Activated CD4-positive, alpha-beta T cell treated with anti-CD3 and anti-CD28 coated beads, Interleukin-10, Interleukin-2, amounts not matched to agents 100 ng/mL and 50 ng/mL, durations not matched to agents 16 hours and 8 hours (primary cell): ENCODE results near the gene KCNQ4.

Source experiments
- DNase-seq: peaks from one replicate; pipeline ENCODE4 v3.0.0-alpha.2; 2020

The KCNQ4 gene

DNA sequence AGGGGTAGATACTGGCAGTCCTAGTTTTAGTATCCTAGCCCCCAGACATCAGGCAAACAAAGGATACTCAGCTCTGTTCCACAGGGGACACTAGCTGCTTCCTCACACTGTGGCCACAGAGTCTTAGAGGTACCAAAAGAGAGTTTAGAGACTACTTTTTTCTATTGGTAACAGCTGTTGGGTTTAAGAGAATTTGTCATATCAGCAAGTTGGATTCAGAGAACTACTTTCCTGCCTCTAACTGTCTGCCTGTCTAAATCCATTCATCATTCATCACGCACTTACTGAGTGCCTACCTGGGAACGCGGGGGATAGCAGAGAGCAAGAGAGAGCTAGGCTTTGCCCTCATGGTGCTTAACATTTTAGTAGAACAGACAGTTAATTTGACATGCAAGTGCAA, 27.1 kb upstream of the KCNQ4 start:
- DNase-seq = no peak

DNA sequence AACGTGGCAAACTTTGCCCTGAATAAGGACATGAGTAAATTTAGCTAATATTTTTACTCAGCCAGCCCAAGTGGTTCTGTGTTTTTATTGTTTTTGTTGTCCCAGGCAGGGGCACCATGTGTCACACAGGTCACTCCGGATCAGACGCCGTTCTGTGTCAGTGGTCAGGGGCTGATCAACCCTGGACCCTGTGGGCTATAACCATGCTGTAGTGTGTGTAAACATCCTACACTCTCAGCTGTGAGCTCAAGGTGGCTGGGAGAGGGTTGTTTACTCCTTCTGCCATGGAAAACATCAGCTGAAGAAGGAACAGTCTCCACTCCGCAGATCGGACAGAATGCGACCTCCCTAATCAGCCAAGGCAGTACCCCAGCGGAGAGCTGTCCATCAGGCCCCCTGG, 26.5 kb upstream of the KCNQ4 start:
- no peak for DNase-seq

DNA sequence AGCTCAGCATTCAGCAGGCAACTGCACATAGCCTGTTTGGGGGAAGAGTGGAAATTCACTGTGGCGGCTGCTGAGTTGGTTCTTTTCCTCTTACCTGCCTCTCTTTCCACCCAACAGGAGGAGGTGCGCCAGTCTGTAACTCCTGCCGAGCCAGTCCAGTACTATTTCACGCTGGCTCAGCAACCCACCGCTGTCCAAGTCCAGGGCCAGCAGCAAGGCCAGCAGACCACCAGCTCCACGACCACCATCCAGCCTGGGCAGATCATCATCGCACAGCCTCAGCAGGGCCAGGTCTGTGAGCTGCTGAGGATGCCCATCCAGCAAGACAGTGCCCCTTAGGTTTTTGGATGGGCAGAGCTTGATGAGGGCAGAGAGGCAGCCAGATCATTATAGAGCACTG, 25.6 kb upstream of the KCNQ4 start:
- no peak for DNase-seq

DNA sequence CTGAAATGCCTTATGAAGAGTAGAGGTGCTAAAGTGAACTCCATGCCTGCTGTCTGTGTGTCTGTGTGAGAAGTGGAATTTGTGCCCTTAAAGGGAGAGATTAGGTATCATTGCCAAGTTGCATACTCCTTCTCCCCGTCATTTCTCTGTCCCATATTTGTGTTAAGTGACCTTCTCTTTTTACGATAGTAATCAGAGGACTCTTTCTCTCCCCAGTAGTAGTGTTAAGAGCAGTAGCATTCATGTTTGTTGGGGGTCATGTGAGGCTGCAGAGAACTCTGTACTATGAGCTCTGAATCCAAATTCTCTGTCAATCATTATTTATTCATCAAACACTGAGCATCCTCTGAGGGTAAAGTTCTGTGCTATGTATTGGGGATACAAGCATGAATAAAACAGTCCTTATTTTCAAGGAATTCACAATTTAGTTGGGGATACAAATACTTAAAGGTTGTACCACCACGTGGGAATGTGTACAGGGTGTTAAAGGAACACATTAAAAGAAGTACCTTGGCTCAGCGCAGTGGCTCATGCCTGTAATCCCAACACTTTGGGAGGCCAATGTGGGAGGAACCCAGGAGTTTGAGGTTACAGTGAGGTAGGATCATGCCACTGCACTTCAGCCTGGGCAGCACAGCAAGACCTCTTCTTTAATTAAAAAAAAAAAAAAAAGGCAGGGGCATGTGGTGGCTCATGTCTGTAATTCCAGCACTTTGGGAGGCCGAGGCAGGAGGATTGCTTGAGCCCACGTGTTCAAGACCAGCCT, 24.8 kb upstream of the KCNQ4 start:
- no peak for DNase-seq

DNA sequence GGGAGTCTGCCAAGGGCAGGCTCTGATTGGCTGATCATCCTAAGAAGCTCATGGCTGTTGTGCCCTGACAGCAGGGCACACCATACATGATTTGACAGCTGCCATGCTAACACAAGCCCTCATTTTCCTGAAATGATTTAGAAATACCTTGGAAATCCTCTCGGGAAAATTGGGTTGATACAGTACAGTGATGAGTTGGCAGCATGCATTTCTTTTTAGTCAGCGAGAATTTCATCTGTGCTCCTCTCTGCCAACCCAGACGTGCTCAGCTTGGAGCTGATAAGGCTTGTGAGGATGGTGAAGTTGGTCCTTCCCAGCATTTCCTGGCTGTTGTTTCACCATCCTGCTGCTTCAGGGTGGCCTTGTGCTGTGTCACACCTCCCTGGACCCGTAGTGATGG, 22.6 kb upstream of the KCNQ4 start:
- no peak for DNase-seq

DNA sequence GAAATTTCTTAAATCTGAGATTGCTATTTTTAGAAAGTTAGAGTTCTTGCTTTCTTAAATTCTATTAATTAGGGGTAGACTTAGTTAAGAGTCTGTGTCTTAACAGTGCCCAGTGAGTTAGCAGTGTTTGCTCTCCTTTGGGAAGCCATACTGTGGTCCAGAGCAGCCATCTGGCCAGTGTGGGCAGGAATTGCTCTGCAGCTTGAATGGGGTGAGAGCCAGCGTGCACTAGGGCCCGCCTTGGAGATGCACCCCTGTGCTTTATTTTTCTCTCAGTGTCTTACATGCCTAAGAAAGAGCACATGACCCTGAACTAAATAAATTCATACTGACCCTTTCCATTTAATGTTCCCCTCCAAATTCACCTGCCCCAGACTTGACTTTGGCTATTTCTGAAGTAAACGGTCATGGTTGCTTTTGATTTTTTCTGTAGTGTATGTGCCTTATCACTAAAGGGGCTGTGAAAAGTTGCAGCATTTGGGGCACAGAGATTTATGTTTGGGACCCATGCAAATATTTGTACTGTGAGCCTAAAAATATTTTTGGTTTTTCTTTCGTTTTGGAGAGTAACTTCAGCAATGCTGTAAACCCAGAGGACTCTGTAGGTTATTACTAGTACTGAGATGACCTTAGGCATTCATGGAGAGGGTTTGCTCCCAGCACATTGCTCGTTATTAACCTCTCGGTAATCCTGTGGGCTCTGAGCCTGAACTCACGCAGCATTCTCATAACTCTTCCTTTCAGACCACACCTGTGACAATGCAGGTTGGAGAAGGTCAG, 21.3 kb upstream of the KCNQ4 start:
- DNase-seq = no peak

DNA sequence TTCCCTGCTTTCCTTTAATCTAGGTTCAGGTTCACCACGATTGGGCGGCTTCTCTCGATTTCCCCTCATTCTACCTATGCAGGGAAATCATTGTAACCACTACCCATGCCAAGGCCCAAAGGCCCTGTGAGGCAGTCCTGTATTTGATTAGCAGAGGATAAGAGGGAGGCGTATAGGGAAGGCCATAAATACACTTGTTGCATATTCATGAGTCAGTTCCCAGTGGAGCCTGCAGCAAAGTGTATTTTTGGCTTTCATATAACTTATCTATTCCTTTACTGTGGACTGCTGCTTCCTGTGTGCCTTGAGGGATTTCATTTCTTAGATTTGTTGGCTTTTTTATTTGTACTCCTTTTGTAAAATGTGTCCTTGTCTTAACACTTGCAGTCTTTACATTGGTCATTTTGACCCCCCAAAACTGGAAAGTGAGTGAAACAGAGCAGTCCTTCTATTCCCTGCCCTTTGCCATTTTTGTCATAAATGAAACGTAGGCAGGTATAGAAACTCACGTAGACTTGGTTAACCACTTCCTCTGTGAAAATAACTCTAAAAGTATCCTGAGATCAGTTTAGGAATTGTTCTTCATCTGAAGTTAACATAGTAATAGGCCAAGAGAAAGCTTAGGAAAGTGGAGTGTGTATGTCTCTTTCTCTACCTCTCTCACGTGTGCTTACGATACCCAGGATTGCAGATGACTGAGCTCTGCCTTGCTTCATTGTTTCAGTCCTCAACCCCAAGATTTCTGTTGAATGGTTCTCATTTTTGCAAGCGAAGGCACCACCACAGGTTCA, 19.6 kb upstream of the KCNQ4 start:
- peak; percentile 38 for DNase-seq

DNA sequence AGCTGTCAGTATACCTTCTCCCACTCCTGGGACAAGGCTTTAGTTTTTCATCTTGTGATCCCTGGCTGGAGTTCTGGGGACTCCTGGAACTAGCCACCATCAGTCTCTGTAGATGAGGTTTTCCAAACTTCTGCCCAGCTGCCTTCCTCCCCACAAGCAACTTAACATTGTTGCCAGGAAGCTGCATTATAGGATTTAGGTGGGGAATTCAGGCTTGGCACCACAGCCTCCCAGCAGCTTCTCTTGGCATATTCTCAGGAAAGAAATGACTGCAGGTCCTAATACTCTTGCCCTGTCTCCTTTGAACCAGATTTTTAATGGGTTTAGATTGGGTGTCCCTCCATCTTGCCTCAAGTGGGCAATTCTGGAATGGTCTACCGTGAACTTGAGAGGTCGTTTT, 18.6 kb upstream of the KCNQ4 start:
- DNase-seq = no peak

DNA sequence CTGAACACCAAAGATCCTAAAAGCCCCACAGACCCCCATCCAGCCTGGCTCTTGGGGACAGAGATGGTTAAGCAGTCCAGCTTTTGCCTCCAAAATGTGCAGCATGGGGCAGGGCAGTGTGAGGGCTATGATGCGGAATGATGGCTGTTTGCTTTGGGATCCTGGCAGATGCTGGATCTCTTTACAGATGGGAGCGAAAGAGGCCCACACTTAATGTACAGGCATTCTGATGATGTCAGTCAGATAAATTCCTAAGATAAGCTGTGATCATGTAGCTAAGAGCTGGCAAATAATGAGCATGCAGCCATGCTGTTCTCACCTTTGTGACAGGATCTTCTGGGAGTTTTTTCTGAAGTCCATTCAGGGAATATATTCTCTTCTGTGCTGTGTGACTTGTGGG, 17.6 kb upstream of the KCNQ4 start:
- no peak for DNase-seq

DNA sequence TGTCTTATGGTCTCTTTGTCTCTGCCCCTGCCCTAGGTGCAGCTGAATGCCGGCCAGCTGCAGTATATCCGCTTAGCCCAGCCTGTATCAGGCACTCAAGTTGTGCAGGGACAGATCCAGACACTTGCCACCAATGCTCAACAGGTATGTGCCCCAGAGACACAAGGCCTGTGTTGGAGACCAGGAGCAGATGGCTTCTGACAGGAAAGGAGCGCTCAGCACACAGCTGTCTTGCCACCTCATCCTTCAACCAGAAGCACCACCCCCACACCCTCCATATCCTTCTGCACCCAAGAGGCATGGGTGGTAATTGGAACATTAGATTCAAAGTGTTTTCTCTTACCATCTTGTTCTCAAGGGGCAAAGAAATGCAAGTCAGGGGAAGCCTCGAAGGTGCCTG, 17.0 kb upstream of the KCNQ4 start:
- DNase-seq = no peak

DNA sequence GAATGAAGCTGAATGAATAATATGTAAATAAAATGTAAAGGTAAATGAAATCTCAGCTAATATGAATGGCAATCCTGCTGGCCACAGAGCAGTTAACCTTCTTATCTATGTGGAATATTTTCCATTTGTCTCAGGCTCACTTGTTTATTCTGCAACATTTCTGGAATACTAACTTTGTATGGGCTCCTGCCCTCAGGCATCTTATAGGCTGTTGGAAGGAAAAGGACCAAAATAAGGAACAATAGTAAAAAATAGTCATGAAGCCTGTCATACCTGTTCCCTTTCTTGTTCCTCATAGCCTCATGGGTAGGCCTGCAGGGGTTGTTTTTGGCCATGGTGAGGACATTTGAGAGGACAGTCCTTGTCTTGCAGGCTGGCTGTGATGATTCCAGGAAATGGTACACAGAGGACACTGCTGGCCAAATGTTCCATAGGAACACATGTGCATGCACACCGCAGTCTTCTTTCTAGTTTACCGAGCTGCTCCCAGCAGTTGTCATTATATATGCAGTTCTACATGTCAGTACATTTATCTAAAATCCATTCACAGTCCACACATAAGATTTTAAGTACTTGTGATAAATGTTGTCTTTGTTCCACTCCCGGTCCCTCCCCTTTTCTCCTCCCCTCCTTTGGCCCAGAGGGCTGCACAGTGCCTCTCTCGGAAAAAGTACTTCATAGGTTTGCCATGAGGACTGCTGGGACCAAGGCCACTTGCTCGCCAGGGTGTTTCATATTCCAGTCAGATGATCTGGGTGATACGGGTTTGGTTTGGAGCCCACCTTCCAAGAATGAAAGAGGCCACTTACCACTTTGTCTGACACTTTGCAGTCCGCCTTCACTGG, 15.2 kb upstream of the KCNQ4 start:
- DNase-seq = no peak

DNA sequence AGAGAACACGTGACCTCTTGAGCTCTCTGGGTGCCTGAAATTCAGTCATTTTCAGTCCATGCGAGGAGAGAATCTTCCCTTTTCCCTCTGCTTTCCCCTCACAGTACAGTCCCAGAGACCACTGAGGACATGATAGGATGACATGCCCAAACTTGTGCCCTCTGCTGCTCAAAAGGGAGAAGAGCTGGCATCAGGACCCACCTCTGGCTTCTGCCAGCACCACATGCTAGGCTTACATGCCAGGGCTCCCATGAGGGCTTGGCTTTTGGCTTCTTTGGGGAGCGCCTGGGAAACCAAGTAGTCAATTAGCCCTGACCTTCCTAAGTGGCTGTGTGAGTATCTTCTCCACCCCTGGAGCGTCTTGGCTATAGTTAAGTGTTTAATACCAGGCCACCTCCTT, 13.8 kb upstream of the KCNQ4 start:
- no peak for DNase-seq

DNA sequence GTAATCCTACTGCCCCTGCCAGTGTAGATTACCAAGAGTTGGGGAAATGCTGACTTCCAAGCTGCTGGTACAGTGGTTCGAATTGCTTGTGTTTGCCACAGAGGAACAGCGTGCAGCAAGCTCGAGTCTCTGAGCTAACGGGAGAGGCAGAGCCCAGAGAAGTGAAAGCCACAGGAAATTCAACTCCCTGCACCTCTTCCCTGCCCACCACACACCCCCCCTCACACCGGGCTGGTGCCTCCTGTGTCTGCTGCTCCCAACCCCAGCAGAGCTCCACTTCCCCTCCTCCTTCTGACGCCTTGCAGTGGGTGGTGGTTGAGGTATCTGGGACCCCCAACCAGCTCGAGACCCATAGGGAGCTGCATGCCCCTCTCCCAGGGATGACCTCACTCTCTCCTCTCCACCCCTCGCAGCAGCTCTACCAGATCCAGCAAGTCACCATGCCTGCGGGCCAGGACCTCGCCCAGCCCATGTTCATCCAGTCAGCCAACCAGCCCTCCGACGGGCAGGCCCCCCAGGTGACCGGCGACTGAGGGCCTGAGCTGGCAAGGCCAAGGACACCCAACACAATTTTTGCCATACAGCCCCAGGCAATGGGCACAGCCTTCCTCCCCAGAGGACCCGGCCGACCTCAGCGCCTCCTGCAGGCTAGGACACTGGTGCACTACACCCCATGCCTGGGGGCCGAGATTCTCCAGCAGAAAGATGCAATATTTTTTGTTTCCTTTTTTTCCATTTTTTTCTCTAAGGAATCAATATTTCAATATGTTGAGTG, 13.1 kb upstream of the KCNQ4 start:
- no peak for DNase-seq

DNA sequence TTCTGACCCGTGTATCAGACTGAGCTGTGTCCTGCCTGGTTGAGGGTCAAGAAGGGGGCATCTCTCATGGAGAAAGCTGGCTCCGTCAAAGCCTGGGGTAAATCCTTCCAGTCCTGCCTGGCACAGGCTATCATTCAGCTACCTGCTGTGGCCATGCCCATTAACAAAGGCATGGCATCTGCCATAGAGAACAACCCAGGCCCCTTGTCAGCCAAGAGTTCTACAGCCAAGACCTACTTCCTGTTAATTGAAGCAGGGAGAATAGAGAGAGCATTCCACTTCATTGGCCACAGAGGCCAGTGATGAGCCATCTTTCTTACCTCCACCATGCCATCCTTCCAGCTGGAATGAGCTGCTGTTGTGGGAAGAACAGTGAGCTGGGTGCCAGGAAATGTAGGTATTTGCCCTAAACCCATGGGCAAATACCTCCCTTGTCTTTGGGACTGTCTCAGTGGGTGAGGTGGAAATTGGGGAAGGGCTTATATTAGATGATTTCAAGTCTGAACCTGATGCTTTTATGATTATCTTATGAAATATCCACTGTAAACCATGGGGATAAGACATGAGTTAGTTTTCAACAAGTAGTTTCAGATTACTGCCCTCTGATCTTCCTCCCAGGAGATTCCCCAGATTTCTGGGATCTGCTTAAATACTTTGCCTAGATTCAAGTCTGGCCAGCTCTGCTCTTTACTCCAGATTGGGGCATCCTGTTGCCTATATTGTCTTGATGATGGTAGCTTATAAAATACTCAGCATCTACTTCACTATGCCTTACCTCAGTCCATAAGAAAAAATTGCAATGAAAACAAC, 11.2 kb upstream of the KCNQ4 start:
- no peak for DNase-seq

DNA sequence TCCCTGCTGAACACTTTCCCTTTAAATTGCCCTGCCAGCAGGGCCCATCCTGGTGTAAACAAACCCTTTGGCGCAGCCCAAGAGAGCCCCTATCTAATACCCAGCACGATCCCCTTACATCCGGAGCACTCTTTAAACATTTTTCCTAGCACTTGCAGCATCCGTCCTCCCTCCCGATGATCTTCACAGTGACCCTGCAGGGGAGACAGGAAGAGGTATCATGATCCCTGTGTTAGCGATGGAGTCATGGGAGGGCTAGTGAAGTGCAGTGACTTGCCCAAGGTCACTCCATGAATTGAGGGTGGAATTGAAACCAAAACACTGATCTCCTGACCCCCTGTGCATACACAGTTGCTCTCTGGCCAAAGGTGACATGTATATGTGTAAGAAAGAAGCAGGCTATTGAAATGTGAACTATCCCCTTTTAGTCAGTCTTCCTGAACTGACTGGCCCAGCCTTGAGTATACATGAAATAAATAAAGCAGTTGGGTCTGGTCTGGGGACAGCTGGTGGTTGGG, 9.8 kb upstream of the KCNQ4 start:
- DNase-seq = no peak

DNA sequence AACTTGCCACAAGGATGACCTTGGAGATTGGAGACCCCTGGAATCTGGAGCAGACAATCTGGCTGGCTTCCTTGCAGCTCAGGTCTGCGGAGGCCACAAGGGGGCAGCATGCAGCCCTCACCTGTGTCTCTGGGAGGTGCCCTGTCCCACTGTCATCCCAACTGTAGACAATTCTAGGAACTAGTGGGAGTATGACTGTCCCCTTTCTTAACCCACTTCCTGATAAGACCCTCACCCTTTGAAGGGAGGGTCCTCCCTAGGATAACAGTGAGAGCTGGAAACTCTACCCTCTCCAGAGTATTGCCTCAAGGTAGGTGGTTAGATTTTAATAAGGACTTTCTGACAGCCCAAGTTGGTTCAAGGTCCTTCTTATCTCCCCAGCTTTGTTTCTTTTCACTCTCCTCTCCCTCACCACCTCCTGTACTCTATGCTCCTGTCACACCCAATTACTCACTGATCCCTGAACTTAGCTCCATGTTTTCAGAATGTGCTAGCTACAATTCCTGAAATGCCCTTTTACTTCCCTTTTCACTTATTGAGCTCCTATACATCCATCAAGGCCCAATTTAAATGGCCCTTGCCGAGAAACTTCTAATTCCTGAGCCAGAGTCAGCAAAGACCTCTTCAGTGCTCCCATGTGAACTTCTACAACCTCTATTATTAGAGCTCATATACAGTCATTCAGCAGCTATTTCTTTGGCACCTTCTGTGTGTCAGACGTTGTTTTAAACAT, 9.2 kb upstream of the KCNQ4 start:
- peak; percentile 55 for DNase-seq

DNA sequence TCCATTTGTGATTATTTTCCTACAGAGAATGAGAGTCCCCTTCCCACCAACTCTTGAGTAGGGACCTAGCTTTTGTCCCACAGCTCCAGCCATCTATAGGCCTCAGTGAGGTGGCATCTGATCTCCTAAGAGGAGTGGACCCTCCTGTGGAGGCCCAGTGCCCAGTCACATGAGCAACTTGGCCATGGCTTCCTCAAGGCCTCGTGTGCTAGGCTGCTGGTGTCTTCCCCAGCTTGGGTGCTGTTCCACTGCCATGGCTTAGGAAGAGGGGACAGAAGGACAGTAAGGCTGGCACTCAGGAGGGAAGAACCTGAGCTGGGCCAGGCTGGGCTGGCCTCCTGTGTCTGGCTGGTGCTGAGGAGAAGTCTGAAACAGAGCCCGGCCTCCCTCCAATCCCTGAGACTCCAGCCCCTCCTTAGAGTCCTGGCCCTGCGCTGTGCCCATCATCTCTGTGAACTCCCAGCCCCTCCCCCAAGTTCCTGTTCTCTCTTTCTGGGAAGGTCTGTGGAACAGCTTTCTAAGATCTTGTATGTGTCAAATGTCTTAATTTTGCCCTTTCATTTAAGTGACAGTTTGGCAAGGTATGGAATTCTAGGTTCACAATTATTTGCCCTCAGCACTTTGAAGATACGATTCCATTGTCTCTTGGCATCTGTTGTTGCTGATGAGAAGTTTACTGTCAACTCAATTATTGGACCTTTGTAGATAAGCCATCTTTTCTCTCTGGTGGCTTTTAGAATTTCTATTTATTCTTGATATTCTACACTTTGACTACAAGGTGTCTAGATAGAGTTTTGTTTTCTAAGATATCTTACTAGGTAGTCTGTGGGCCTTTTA, 7.1 kb upstream of the KCNQ4 start:
- DNase-seq = no peak

DNA sequence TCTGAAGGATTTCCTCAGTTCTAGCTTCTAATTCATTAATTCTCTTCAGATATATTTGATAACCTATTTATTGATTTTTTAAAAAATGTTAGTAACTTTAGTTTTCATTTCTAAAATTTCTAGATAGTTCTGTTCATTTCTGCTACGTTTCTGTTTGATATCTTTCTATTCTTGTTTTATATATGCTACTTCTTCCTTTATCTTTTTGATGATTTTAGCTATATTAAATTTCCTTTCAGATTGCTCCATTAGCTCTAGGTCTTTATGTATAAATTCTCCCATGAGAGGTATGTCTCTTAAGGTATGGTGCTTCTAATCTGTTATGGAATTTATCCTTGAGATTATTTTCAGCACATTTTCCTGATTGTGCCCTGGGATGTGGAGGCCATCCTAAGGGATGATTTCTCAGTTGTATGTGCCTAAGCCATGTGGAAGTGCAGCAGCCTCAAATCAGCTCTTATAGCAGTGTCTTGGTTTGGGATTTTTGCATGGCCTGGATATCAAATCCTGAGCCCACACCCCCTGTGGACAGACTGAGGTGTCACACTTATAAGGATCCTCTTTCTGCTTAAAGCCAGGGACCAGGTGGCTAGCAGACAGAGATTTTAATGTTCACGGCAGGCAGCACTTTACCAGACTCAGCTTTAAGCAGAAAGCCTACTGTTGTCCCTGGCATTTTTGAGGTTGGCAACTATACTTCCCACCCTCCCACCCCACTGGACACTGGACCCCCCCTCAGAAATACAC, 6.2 kb upstream of the KCNQ4 start:
- no peak for DNase-seq
